GM12865 (cell line): ENCODE results near the gene TSPEAR.

Experiments used
- DNase-seq: peaks from one replicate; pipeline ENCODE4 v3.0.0; 2010; ENCODE audit warnings: low read depth
- H3K4me3 ChIP-seq: 2 replicates; pipeline ENCODE4 v1.5.1; 2011; ENCODE audit warnings: mild to moderate bottlenecking, low read depth, low read length, control low read depth
- TF ChIP-seq, protein P1 (sequence below): IDR thresholded peaks from 2 replicates; pipeline ENCODE4 v1.5.1; 2011; ENCODE audit warnings: low read length, control low read depth, low read depth, inconsistent platforms; ENCODE audit not compliant: insufficient read depth; ENCODE audit errors: missing control alignments

Gene TSPEAR

DNA sequence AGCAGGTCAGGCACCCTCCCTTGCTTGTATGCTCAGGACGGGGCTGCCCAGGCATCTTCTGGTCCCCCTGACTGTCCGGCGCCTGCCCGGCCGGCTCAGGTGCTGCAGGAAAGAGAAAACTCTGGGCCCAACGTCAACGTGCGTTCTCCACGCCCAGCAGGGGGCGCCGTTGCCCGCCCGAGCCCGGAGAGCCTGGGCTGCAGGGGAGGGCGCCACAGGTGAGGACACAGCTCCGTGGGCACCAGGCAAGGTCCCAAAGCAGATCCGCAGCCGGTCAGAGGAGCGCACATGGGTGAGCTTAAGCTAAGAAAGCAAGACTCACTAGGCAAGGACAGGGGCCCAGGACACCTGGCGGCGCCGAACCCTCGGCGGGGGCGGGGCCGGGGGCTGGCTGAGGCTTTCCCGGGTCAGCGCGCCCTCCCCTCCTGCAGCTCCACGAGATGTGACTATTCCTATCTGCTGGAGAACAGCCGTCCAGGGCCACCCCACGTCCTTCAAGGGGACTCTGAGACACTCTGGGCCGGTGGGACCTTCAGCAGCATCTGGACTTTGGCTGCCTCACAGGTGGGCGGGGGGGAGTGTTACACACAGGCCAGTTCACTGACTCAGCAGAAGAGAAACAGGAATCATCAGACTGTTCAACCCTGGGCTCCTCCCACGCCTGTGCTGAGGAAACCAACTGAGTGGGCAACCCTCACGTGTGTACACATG is 200.7 kb downstream of the TSPEAR start:
- TF ChIP-seq, protein P1, sequence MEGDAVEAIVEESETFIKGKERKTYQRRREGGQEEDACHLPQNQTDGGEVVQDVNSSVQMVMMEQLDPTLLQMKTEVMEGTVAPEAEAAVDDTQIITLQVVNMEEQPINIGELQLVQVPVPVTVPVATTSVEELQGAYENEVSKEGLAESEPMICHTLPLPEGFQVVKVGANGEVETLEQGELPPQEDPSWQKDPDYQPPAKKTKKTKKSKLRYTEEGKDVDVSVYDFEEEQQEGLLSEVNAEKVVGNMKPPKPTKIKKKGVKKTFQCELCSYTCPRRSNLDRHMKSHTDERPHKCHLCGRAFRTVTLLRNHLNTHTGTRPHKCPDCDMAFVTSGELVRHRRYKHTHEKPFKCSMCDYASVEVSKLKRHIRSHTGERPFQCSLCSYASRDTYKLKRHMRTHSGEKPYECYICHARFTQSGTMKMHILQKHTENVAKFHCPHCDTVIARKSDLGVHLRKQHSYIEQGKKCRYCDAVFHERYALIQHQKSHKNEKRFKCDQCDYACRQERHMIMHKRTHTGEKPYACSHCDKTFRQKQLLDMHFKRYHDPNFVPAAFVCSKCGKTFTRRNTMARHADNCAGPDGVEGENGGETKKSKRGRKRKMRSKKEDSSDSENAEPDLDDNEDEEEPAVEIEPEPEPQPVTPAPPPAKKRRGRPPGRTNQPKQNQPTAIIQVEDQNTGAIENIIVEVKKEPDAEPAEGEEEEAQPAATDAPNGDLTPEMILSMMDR, result peak; percentile 85
- H3K4me3 ChIP-seq, result no peak overlapping the region
- DNase-seq, result peak; percentile 66

DNA sequence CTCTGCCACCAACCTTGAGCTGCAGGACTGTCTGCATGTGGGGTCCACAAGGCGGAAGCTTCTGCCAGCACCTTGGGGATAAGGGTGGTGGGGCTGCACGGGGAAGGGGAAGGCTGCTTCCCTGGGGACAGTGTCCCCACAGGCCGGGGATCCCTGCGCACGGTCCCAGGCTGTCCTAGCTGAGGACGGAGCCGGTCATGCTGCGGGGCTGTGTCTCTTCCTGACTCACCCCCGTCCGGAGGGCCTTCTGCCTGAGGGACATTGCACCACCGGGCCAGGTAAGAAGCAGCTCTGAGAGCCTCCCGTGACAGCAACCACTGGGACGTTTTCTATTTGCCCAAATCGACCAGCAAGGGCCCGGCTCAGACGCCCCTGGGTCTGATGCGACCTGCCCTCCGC is 201.3 kb downstream of the TSPEAR start:
- no peak overlapping the region for H3K4me3 ChIP-seq
- TF ChIP-seq, protein P1, result no peak
- no peak for DNase-seq

DNA sequence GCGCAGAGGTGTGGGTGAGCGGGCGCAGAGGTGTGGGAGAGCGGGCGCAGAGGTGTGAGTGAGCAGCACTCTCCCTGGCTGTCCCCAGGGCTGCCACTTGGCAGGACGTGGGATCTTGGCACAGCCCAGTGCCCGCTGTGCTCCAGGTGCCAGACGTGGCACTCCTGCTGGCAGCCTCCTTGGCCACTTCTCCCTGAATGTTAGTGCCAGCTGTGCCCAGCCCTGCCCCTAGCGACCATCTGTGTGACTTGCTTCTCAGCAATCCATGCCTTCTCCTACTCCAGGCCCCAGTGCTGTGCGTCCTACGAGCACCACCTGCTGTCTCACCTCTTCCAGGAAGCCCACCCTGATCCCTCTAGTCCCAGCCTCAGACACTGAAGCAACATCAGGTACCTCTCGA is 201.8 kb downstream of the TSPEAR start:
- no peak overlapping the region for H3K4me3 ChIP-seq
- TF ChIP-seq, protein P1, result peak; percentile 40
- DNase-seq, result peak; percentile 18

DNA sequence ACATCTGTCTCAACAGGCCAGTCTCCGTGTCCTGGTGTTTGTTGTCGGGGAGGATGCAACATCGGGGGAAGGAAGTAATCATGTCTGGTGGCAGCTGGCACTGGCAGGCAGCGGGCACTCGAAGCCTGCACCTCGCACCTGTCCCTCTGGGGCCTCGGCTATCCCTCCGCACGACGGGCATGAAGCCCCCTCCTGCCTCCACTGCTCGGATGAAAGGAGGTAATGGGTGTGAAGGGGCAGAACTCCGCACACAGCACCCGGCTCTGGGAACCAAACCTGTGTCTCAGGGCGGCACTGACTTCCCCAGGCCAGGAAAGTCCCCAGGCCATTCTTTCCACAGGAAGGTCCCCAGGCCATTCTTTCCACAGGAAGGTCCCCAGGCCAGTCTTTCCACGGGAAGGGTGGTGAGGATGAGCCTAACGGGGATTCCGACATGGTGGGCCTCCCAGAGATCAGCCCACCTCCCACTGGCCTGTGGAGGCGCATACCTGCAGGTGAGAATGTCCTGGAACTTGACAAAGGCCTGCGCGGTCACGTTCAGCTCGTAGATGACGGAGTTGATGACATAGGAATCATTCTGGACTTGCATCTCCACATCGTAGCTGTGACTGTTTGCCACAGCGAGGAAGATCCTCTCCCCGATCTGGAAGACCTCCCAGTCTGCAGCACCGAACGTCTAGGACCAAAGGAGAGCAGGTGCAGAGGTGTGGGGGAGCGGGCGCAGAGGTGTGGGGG is 202.5 kb downstream of the TSPEAR start:
- no peak for DNase-seq
- TF ChIP-seq, protein P1, result no peak
- no peak overlapping the region for H3K4me3 ChIP-seq

DNA sequence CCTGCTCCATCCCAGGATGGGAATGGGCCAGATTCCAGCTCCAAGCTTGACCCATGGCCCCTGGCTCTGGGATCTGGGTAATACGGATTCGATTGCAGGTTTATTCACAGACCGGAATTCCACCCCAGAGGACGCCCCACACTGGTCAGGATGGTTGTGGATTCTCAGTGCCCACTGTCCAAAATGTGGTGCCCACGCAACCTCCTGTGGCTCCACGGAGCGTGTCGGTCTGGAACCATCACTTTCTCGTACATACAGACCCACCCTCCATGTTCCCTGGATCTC is 203.0 kb downstream of the TSPEAR start:
- TF ChIP-seq, protein P1, result no peak
- no peak for DNase-seq
- no peak overlapping the region for H3K4me3 ChIP-seq

DNA sequence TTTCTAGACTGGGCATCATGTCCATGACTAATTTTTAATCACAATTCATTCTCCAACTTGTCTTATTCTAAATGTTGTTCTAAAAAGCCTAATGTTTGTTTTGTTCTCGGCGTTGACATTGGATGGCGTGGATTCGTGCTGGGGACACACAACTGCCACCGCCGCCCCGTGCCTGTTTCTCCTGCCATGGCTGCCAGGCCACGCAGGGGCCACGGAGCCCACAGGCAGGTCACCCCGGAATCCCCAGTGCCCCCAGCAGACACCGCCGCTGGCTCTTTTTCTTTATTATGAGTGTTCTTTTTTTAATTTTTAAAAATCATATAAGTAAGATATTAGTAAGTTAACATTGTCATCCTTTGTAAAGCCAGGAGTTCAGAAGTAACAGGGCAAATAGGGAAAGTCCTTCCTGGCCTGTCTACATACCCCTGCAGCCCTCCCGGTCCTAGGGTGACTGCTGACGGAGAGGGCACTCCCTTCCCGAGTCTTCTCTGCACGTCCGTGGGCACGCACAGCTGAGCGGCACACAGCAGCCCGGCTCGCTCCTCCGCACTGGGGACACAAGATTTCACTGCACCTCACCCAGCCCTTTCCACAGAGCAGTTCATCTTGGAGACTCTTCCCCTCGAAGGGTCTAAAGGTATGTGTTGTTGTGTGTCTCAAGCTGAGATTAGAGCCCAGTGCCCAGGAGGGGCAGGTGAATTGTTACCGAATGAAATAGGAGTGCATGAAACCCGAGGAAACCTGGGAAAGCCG is 203.5 kb downstream of the TSPEAR start:
- TF ChIP-seq, protein P1, result no peak
- no peak overlapping the region for H3K4me3 ChIP-seq

More for the DNA sequence above, 203.5 kb downstream of the TSPEAR start:
- DNase-seq, result no peak
